PFSK-1 (cell line): ENCODE data around the gene TTYH2.

Source experiments
- FOXP2 ChIP-seq: optimal IDR thresholded peaks from 2 replicates; pipeline ENCODE3; 2011; ENCODE audit warnings: borderline replicate concordance, control low read depth, inconsistent platforms; ENCODE audit not compliant: insufficient read depth; ENCODE audit errors: extremely low read length, extremely low read depth
- POLR2AphosphoS5 ChIP-seq: IDR thresholded peaks from 2 replicates; pipeline ENCODE4 v1.6.1; 2012; ENCODE audit warnings: low read depth, mild to moderate bottlenecking, control low read depth, low read length, moderate library complexity
- TF ChIP-seq, protein P1 (sequence below), 2 experiments: IDR thresholded peaks; 2 replicates each; pipeline versions ENCODE4 v1.6.1 to v1.8.0; 2011 to 2012; ENCODE audit warnings: low read depth in 2 of 2, low read length in 2 of 2, control low read depth in 1 of 2, inconsistent platforms in 1 of 2, mild to moderate bottlenecking in 1 of 2, moderate library complexity in 1 of 2; ENCODE audit not compliant: insufficient read depth in 1 of 2

DNA sequence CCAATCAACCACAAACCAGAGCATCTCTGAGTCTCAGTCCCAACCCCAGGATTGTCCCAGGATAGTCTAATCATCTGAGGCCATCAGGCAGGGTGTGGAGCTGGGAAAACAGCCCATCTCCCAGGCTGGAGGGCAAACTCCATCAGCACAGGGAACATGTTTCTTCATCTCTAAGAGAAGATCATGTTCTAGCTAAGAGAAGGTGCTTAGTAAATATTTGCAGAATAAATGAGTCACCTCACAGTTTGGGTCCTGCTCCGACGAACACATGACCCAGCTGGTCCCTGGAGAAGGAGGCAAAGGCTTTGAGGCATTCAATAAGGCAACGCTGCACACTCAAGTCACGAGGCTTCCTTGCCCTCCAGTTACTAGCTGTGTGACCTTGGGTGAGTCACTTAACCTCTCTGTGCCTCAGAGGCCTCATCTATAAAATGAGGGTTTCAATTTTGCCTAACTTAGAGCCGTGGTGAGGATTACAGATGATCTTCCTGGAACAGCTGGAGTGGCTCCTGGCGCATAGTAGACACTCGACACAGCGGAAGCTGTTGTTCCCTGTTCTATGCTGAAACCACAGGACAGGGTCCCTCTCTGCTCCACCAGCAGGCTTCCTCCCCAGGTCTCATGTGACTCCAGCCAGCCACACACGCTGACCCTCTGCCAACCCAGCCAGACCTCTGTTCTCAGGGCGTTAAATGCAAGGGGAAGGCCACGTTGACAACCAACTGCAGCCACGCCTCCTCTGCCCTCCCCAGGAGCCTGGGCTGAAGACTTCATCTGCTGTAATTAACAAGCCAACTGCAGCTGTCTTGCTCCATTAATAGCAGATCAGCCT lies 20.2 kb upstream of the TTYH2 start:
- TF ChIP-seq, protein P1, sequence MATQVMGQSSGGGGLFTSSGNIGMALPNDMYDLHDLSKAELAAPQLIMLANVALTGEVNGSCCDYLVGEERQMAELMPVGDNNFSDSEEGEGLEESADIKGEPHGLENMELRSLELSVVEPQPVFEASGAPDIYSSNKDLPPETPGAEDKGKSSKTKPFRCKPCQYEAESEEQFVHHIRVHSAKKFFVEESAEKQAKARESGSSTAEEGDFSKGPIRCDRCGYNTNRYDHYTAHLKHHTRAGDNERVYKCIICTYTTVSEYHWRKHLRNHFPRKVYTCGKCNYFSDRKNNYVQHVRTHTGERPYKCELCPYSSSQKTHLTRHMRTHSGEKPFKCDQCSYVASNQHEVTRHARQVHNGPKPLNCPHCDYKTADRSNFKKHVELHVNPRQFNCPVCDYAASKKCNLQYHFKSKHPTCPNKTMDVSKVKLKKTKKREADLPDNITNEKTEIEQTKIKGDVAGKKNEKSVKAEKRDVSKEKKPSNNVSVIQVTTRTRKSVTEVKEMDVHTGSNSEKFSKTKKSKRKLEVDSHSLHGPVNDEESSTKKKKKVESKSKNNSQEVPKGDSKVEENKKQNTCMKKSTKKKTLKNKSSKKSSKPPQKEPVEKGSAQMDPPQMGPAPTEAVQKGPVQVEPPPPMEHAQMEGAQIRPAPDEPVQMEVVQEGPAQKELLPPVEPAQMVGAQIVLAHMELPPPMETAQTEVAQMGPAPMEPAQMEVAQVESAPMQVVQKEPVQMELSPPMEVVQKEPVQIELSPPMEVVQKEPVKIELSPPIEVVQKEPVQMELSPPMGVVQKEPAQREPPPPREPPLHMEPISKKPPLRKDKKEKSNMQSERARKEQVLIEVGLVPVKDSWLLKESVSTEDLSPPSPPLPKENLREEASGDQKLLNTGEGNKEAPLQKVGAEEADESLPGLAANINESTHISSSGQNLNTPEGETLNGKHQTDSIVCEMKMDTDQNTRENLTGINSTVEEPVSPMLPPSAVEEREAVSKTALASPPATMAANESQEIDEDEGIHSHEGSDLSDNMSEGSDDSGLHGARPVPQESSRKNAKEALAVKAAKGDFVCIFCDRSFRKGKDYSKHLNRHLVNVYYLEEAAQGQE (IDR thresholded peaks at IDR 0.05; ENCODE audit: insufficient read depth in 1 of 2, low read depth in 2 of 2, low read length in 2 of 2): no peak
- TF ChIP-seq POLR2AphosphoS5: no peak
- no peak for TF ChIP-seq FOXP2
